ENCODE measurements around the gene NTPCR. TPM values are rescaled to one million over a fixed set of nuclear protein-coding genes. Genes with fewer than 3 reads are reported as not detected.

NTPCR gene
- total RNA-seq, 1 experiment from 2014 or later, result 33.1 TPM

DNA sequence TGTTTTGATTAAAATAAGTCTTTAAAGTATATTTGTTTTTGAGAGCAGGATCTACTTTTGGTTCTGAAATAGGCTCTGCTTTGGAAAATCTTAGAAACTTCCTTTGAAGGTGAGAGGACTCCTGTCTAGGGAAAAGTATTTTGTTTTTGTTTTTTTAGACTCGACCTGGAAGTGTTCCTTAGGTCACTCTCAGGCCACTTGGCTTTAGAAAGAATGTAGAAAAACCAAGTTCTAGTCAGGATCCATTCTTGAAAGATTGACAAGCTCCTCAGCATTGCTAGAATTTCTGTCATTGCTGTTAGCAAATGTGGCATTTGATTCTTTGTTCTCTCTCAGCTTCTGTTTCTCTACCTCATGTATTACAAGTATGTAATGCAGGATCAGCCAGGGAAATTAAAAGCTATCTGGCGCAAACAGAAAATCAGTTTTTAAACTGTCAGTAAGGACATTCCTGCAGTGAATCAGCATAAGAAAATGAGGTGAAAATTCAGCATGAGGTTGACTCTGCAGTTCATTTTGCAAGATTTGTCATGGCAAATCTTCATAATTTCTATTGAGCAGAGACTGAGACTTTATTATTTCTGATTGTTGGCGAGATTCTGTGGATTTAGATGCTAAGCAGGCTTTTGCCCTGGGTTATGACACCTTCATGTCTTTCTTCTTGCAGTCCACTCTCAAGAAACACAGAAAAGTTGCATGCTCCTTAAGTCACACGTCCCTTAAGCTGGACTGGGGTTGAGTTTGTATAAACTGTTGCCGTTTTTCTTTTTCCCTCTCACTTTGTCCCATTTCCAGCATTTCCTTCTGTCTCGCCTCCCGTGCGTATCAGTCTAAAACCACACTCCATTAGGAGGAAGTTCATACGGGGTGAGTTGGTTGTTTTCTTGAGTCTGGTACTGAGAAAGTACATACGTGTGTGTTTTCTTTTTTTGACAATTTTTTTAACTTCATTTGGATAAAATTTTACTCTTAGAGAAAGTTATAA, 12.6 kb downstream of the NTPCR start:
- peaks cover 40% of the 10 kb centered on the region for H3K79me2 ChIP-seq (ENCODE audit: low read length)
- no peak overlapping the region for H3K4me2 ChIP-seq (ENCODE audit: low read depth, low read length, poor library complexity, severe bottlenecking)
- H3K9me2 ChIP-seq (replicated peaks; ENCODE audit: insufficient read depth, low read length), result no peaks in the 10 kb centered on the region
- peaks cover 18% of the 10 kb centered on the region for H3K36me3 ChIP-seq (ENCODE audit: insufficient read depth, low read length)
- H3K4me1 ChIP-seq (ENCODE audit: low read length), result peaks cover 38% of the 10 kb centered on the region
- H3K4me3 ChIP-seq (ENCODE audit: low read length), result no peak overlapping the region
- no peaks in the 10 kb centered on the region for H3K9me3 ChIP-seq (ENCODE audit: low read length)
- no peak overlapping the region for H3K9ac ChIP-seq (ENCODE audit: low read length)
- DNase-seq, result no peak
- H4K20me1 ChIP-seq (ENCODE audit: insufficient read depth, low read depth, low read length), result no peaks in the 10 kb centered on the region
- no peak overlapping the region for H3K27ac ChIP-seq (ENCODE audit: low read length)
- no peak overlapping the region for H2AFZ ChIP-seq (ENCODE audit: low read length)
- no peaks in the 10 kb centered on the region for H3K27me3 ChIP-seq (ENCODE audit: low read length)

DNA sequence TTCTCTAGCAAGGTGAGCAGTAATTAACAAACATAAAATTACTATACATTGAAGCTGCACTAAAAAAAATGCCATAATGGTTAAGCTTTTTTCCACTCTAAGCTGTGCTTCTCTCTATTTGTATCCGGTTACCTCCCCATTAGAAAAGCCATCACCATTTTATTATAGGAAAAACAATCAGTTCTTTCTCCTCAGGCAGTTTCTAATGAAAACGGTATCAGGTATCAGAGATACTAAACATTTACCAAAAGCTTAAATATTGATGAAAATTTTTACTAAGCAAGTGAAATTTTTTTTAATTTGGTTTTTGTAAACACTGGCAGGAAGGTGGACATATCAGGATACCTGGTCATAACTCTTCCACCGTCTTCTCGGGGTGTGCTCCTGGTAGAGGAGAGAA, 14.2 kb downstream of the NTPCR start:
- no peak overlapping the region for H3K27ac ChIP-seq (ENCODE audit: low read length)
- H3K4me1 ChIP-seq (ENCODE audit: low read length), result peaks cover 38% of the 10 kb centered on the region
- peak overlapping the region; percentile 14 for H3K4me2 ChIP-seq (ENCODE audit: low read depth, low read length, poor library complexity, severe bottlenecking)
- H3K9me3 ChIP-seq (ENCODE audit: low read length), result no peaks in the 10 kb centered on the region
- no peak for DNase-seq
- H3K9me2 ChIP-seq (replicated peaks; ENCODE audit: insufficient read depth, low read length), result no peaks in the 10 kb centered on the region
- H3K79me2 ChIP-seq (ENCODE audit: low read length), result peaks cover 40% of the 10 kb centered on the region
- H3K36me3 ChIP-seq (ENCODE audit: insufficient read depth, low read length), result peaks cover 8% of the 10 kb centered on the region; the same call in 1 of the 2 replicates
- H3K4me3 ChIP-seq (ENCODE audit: low read length), result no peak overlapping the region
- no peaks in the 10 kb centered on the region for H3K27me3 ChIP-seq (ENCODE audit: low read length)
- H4K20me1 ChIP-seq (ENCODE audit: insufficient read depth, low read depth, low read length), result no peaks in the 10 kb centered on the region
- H2AFZ ChIP-seq (ENCODE audit: low read length), result no peak overlapping the region
- H3K9ac ChIP-seq (ENCODE audit: low read length), result no peak overlapping the region

DNA sequence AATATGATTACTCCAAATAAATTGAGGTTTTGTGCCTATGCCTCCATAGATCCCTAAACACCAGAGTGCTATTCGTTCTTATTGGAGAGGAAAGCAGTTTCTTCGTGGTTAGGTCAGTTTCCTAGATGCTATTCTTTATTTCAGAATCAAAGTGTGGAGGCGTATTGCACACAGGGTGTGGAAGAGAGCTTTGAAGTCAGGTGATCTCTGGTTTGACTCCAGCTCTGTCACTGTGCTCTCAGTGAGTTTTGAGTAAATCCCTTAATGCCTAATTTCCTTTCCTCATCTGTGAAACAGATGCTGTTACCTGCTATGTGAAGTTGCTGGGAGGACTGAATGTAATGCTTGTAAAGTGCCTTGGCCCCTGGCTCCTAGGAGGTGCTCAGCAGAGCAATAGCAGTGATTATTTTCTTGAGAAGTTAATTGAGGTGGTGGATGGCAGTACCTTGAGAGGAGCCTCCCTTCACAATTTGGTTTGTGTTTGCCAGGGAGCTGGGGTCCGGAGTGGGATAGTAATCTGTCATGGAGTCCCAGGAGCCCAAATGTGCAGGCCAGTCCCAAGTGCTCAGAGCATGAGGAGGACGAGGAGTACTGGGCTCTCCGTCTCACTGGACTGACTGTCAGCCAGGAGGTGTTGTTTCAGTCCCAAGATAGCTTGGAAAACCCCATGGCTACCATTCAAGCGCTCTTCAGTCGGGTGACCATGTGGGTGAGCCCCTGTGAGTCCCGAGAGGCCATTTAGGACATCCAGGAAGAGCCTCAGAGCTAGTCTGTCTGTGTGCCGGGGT, 14.9 kb downstream of the NTPCR start:
- Histone ChIP-seq H3K9ac (ENCODE audit: low read length) (peak overlapping the region; percentile 13; the same call in 1 of the 2 replicates), H3K36me3 (ENCODE audit: insufficient read depth, low read length) (peaks cover 10% of the 10 kb centered on the region; the same call in 1 of the 2 replicates), H3K4me2 (ENCODE audit: low read depth, low read length, poor library complexity, severe bottlenecking) (peak overlapping the region; percentile 25), H3K79me2 (ENCODE audit: low read length) (peaks cover 40% of the 10 kb centered on the region), H3K9me3 (ENCODE audit: low read length) (no peaks in the 10 kb centered on the region), H4K20me1 (ENCODE audit: insufficient read depth, low read depth, low read length) (no peaks in the 10 kb centered on the region), H3K27me3 (ENCODE audit: low read length) (no peaks in the 10 kb centered on the region), H3K27ac (ENCODE audit: low read length) (no peak overlapping the region), H3K9me2 (replicated peaks; ENCODE audit: insufficient read depth, low read length) (no peaks in the 10 kb centered on the region), H3K4me3 (ENCODE audit: low read length) (no peak overlapping the region), H3K4me1 (ENCODE audit: low read length) (peaks cover 38% of the 10 kb centered on the region), H2AFZ (ENCODE audit: low read length) (no peak overlapping the region)
- DNase-seq, result no peak

GRCh38 chr1:232965912-232966217, 15.5 kb downstream of the NTPCR start:
- H3K36me3 ChIP-seq (ENCODE audit: insufficient read depth, low read length), result peaks cover 10% of the 10 kb centered on the region; the same call in 1 of the 2 replicates
- DNase-seq, result no peak
- no peak overlapping the region for H3K4me3 ChIP-seq (ENCODE audit: low read length)
- peaks cover 38% of the 10 kb centered on the region for H3K4me1 ChIP-seq (ENCODE audit: low read length)
- peak overlapping the region; percentile 25 for H3K4me2 ChIP-seq (ENCODE audit: low read depth, low read length, poor library complexity, severe bottlenecking)
- H3K27ac ChIP-seq (ENCODE audit: low read length), result no peak overlapping the region
- no peaks in the 10 kb centered on the region for H4K20me1 ChIP-seq (ENCODE audit: insufficient read depth, low read depth, low read length)
- H3K9me3 ChIP-seq (ENCODE audit: low read length), result no peaks in the 10 kb centered on the region
- no peaks in the 10 kb centered on the region for H3K27me3 ChIP-seq (ENCODE audit: low read length)
- no peaks in the 10 kb centered on the region for H3K9me2 ChIP-seq (replicated peaks; ENCODE audit: insufficient read depth, low read length)
- H2AFZ ChIP-seq (ENCODE audit: low read length), result no peak overlapping the region
- peaks cover 39% of the 10 kb centered on the region for H3K79me2 ChIP-seq (ENCODE audit: low read length)
- no peak overlapping the region for H3K9ac ChIP-seq (ENCODE audit: low read length)

GRCh38 chr1:232966663-232967062, 16.3 kb downstream of the NTPCR start:
- Histone ChIP-seq H3K4me2 (ENCODE audit: low read depth, low read length, poor library complexity, severe bottlenecking) (no peak overlapping the region), H3K36me3 (ENCODE audit: insufficient read depth, low read length) (peaks cover 15% of the 10 kb centered on the region), H3K79me2 (ENCODE audit: low read length) (peaks cover 34% of the 10 kb centered on the region), H3K27me3 (ENCODE audit: low read length) (no peaks in the 10 kb centered on the region), H3K27ac (ENCODE audit: low read length) (no peak overlapping the region), H2AFZ (ENCODE audit: low read length) (no peak overlapping the region), H3K4me3 (ENCODE audit: low read length) (no peak overlapping the region), H4K20me1 (ENCODE audit: insufficient read depth, low read depth, low read length) (no peaks in the 10 kb centered on the region), H3K4me1 (ENCODE audit: low read length) (peaks cover 38% of the 10 kb centered on the region), H3K9me2 (replicated peaks; ENCODE audit: insufficient read depth, low read length) (no peaks in the 10 kb centered on the region), H3K9me3 (ENCODE audit: low read length) (no peaks in the 10 kb centered on the region), H3K9ac (ENCODE audit: low read length) (no peak overlapping the region)
- DNase-seq, result no peak

DNA sequence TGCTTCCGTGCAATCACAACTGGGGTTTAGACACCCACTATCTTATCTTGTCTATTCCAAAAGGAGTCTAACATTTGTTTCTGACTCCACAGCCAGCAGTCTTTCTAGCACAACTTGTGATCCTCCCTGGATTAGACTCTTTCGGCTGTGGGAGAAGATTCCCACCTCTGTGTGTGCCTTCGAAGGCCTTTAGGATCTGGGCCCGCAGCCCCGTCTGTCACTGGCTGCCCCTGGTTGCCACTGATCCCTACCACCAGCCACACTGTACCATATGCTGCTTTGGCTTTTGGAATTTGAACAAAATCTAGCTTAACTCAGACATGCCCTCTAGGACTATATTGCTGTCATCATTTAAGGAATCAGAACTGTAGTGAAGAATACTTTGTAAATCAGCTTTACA, 18.0 kb downstream of the NTPCR start:
- Histone ChIP-seq H3K36me3 (ENCODE audit: insufficient read depth, low read length) (peaks cover 31% of the 10 kb centered on the region), H2AFZ (ENCODE audit: low read length) (no peak overlapping the region), H3K79me2 (ENCODE audit: low read length) (peaks cover 26% of the 10 kb centered on the region), H3K27me3 (ENCODE audit: low read length) (no peaks in the 10 kb centered on the region), H3K9ac (ENCODE audit: low read length) (no peak overlapping the region), H3K9me2 (replicated peaks; ENCODE audit: insufficient read depth, low read length) (no peaks in the 10 kb centered on the region), H4K20me1 (ENCODE audit: insufficient read depth, low read depth, low read length) (no peaks in the 10 kb centered on the region), H3K27ac (ENCODE audit: low read length) (no peak overlapping the region), H3K4me2 (ENCODE audit: low read depth, low read length, poor library complexity, severe bottlenecking) (no peak overlapping the region), H3K4me1 (ENCODE audit: low read length) (peaks cover 29% of the 10 kb centered on the region), H3K4me3 (ENCODE audit: low read length) (no peak overlapping the region), H3K9me3 (ENCODE audit: low read length) (no peaks in the 10 kb centered on the region)
- no peak for DNase-seq

DNA sequence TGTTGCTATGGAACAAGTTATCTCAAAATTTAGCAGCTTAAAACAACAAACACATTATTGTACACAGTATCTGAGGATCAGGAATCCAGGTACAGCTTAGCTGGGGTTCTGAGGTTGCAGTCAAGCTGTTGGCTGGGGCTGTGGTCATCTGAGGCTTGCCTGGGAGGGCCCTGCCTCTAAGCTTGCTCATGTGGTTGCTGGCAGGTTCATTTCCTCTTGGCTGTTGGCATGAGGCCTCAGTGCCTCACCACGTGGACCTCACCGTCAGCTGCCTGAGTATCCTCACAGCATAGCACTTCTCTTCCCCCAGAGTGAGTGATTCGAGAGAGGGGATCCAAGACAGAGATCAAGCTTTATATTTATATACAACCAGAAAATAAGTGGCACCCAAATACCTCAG, 18.6 kb downstream of the NTPCR start:
- Histone ChIP-seq H2AFZ (ENCODE audit: low read length) (no peak overlapping the region), H3K27ac (ENCODE audit: low read length) (no peak overlapping the region), H3K27me3 (ENCODE audit: low read length) (no peaks in the 10 kb centered on the region), H3K9me3 (ENCODE audit: low read length) (no peaks in the 10 kb centered on the region), H3K79me2 (ENCODE audit: low read length) (peaks cover 26% of the 10 kb centered on the region), H4K20me1 (ENCODE audit: insufficient read depth, low read depth, low read length) (no peaks in the 10 kb centered on the region), H3K4me1 (ENCODE audit: low read length) (peaks cover 23% of the 10 kb centered on the region), H3K9ac (ENCODE audit: low read length) (no peak overlapping the region), H3K9me2 (replicated peaks; ENCODE audit: insufficient read depth, low read length) (no peaks in the 10 kb centered on the region), H3K4me2 (ENCODE audit: low read depth, low read length, poor library complexity, severe bottlenecking) (no peak overlapping the region), H3K36me3 (ENCODE audit: insufficient read depth, low read length) (peaks cover 34% of the 10 kb centered on the region), H3K4me3 (ENCODE audit: low read length) (no peak overlapping the region)
- DNase-seq, result no peak

GRCh38 chr1:232969799-232970198, 19.4 kb downstream of the NTPCR start:
- peaks cover 26% of the 10 kb centered on the region for H3K79me2 ChIP-seq (ENCODE audit: low read length)
- DNase-seq, result no peak
- no peak overlapping the region for H2AFZ ChIP-seq (ENCODE audit: low read length)
- H3K9me3 ChIP-seq (ENCODE audit: low read length), result no peaks in the 10 kb centered on the region
- no peak overlapping the region for H3K4me3 ChIP-seq (ENCODE audit: low read length)
- H3K9ac ChIP-seq (ENCODE audit: low read length), result no peak overlapping the region
- no peaks in the 10 kb centered on the region for H4K20me1 ChIP-seq (ENCODE audit: insufficient read depth, low read depth, low read length)
- peaks cover 14% of the 10 kb centered on the region for H3K4me1 ChIP-seq (ENCODE audit: low read length)
- H3K4me2 ChIP-seq (ENCODE audit: low read depth, low read length, poor library complexity, severe bottlenecking), result no peak overlapping the region
- H3K27ac ChIP-seq (ENCODE audit: low read length), result no peak overlapping the region
- H3K27me3 ChIP-seq (ENCODE audit: low read length), result no peaks in the 10 kb centered on the region
- H3K36me3 ChIP-seq (ENCODE audit: insufficient read depth, low read length), result peaks cover 42% of the 10 kb centered on the region
- no peaks in the 10 kb centered on the region for H3K9me2 ChIP-seq (replicated peaks; ENCODE audit: insufficient read depth, low read length)

Measured in Karpas-422 (cell line).